OCI-LY7 (cell line): ENCODE data around the gene GPR31.

Experiments
- EZH2phosphoT487 ChIP-seq: fragments of 200-600 bp; sonication (generic); IDR thresholded peaks from 2 replicates; pipeline ENCODE4 v1.6.1; 2018; ENCODE audit warnings: low read depth, borderline replicate concordance, mild to moderate bottlenecking, mixed run types, antibody characterized with exemption, low read length, moderate library complexity, mixed read lengths
- TF ChIP-seq, protein P1 (sequence below): fragments of 200-600 bp; sonication (generic); conservative IDR thresholded peaks from 2 replicates; pipeline ENCODE4 v1.5.1; 2014; ENCODE audit warnings: mild to moderate bottlenecking, antibody characterized with exemption, low read length, moderate library complexity, mixed read lengths

GRCh38 chr6:167130712-167131684 lies 26.8 kb downstream of the GPR31 start:
- TF ChIP-seq, protein P1, sequence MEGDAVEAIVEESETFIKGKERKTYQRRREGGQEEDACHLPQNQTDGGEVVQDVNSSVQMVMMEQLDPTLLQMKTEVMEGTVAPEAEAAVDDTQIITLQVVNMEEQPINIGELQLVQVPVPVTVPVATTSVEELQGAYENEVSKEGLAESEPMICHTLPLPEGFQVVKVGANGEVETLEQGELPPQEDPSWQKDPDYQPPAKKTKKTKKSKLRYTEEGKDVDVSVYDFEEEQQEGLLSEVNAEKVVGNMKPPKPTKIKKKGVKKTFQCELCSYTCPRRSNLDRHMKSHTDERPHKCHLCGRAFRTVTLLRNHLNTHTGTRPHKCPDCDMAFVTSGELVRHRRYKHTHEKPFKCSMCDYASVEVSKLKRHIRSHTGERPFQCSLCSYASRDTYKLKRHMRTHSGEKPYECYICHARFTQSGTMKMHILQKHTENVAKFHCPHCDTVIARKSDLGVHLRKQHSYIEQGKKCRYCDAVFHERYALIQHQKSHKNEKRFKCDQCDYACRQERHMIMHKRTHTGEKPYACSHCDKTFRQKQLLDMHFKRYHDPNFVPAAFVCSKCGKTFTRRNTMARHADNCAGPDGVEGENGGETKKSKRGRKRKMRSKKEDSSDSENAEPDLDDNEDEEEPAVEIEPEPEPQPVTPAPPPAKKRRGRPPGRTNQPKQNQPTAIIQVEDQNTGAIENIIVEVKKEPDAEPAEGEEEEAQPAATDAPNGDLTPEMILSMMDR: no peak
- TF ChIP-seq EZH2phosphoT487: no peak
